ENCODE results near the gene SIK2. TPM values are rescaled to one million over a fixed set of nuclear protein-coding genes. Genes with fewer than 3 reads are reported as not detected.
A peak's percentile ranks its signal among the peaks of the same experiment; 100 is the strongest.

Gene SIK2
- total RNA-seq, 4 donors from 2014 or later = 16.2 to 27.6 (median 20.9) TPM

DNA sequence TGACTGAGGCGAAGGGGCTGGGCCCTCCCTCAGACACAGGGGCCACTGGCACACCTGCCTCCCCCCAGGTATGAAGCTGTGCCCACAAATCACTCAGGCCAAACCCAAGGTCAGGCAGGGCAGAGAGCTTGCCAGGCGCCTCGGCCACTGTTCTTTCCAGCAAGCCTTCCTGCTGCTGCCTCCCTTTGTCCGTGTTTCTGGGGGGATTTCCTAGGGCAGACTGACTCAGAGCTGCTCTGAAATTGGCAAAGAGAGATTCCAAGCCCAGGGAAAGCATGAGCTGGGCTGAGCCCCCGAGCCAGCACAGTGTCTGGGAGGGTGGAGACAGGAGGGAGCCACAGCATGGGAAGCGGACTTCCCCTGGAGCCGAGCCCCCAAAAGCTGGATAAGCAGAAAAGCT, 130.8 kb downstream of the SIK2 start:
- Histone ChIP-seq H3K4me1 (peaks cover 24 to 93% (median 75%) of the 10 kb centered on the region in 3 donors), H3K9me3 (no peaks in the 10 kb centered on the region), H3K27me3 (no peaks in the 10 kb centered on the region), H3K4me3 (no peak overlapping the region), H3K27ac (peak overlapping the region; percentile 94 to 97 (median 96)), H3K36me3 (peaks cover 0 to under 1% of the 10 kb centered on the region in 2 donors)
- TF ChIP-seq POLR2AphosphoS5 (IDR thresholded peaks at IDR 0.05) (peak; percentile 70), CTCF (IDR thresholded peaks at IDR 0.05) (no peak), POLR2A (IDR thresholded peaks at IDR 0.05) (peak in 1 of 2 donors; percentile 9), EP300 (IDR thresholded peaks at IDR 0.05) (no peak)
- peak; percentile 50 for ATAC-seq
- WGBS, 2 donors (ENCODE audit: low coverage in 1 of 2) = 0% methylated on average over 2 of the region's 7 CpGs; no CpG with 5 or more reads in 1 of the 2 donors

- TF ChIP-seq EP300 (IDR thresholded peaks at IDR 0.05) (no peak), POLR2AphosphoS5 (IDR thresholded peaks at IDR 0.05) (no peak), POLR2A (IDR thresholded peaks at IDR 0.05) (no peak), CTCF (IDR thresholded peaks at IDR 0.05) (no peak)
- Histone ChIP-seq H3K9me3 (no peaks in the 10 kb centered on the region), H3K4me3 (no peak overlapping the region), H3K4me1 (peaks cover 24 to 99% (median 81%) of the 10 kb centered on the region in 3 donors), H3K27me3 (no peaks in the 10 kb centered on the region), H3K36me3 (no peaks in the 10 kb centered on the region), H3K27ac (peak overlapping the region; percentile 94 to 97 (median 96))
- ATAC-seq = no peak
- no CpG with 5 or more reads among the region's 9 CpGs for WGBS, 2 donors (ENCODE audit: low coverage in 1 of 2)
Observed at GRCh38 chr11:111733611-111734088, 131.4 kb downstream of the SIK2 start.

GRCh38 chr11:111734101-111734953, 132.1 kb downstream of the SIK2 start:
- no peak for ATAC-seq
- H3K4me3 ChIP-seq = peak overlapping the region in 1 of 2 donors; percentile 50

GRCh38 chr11:111734954-111735261, 132.7 kb downstream of the SIK2 start:
- Histone ChIP-seq H3K4me1 (peaks cover 24 to 93% (median 74%) of the 10 kb centered on the region in 3 donors), H3K4me3 (peak overlapping the region in 1 of 2 donors; percentile 50), H3K27me3 (no peaks in the 10 kb centered on the region), H3K36me3 (peaks cover 0 to 3% of the 10 kb centered on the region in 2 donors), H3K27ac (peak overlapping the region; percentile 94 to 97 (median 96)), H3K9me3 (no peaks in the 10 kb centered on the region)
- TF ChIP-seq POLR2AphosphoS5 (IDR thresholded peaks at IDR 0.05) (no peak), CTCF (IDR thresholded peaks at IDR 0.05) (no peak), EP300 (IDR thresholded peaks at IDR 0.05) (no peak), POLR2A (IDR thresholded peaks at IDR 0.05) (no peak)
- ATAC-seq = no peak
- 31 to 43% methylated on average over 5 of the region's 6 CpGs for WGBS, 2 donors (ENCODE audit: low coverage in 1 of 2)

More at GRCh38 chr11:111734101-111734953, 132.1 kb downstream of the SIK2 start:
- Histone ChIP-seq H3K9me3 (no peaks in the 10 kb centered on the region), H3K27me3 (no peaks in the 10 kb centered on the region), H3K36me3 (peaks cover 0 to 2% of the 10 kb centered on the region in 2 donors), H3K4me1 (peaks cover 24 to 99% (median 79%) of the 10 kb centered on the region in 3 donors), H3K27ac (peak overlapping the region; percentile 94 to 97 (median 96))
- no peak for TF ChIP-seq EP300 (IDR thresholded peaks at IDR 0.05)
- 79% methylated on average over 3 of the region's 8 CpGs; no CpG with 5 or more reads in 1 of the 2 donors for WGBS, 2 donors (ENCODE audit: low coverage in 1 of 2)

GRCh38 chr11:111735262-111736116, 133.2 kb downstream of the SIK2 start:
- 3 to 7% methylated on average over 5 to 6 of the region's 19 CpGs for WGBS, 2 donors (ENCODE audit: low coverage in 1 of 2)
- Histone ChIP-seq H3K36me3 (peaks cover 0 to 8% of the 10 kb centered on the region in 2 donors), H3K27ac (peak overlapping the region; percentile 94 to 97 (median 96)), H3K4me3 (peak overlapping the region; percentile 30 to 50), H3K27me3 (no peaks in the 10 kb centered on the region), H3K4me1 (peaks cover 24 to 87% (median 70%) of the 10 kb centered on the region in 3 donors), H3K9me3 (no peaks in the 10 kb centered on the region)
- ATAC-seq = peak; percentile 84
- no peak for TF ChIP-seq CTCF (IDR thresholded peaks at IDR 0.05)
- peak; percentile 91 for TF ChIP-seq POLR2AphosphoS5 (IDR thresholded peaks at IDR 0.05)
- TF ChIP-seq POLR2A (IDR thresholded peaks at IDR 0.05) = no peak
